Esophagus muscularis mucosa (tissue), 4 donors: Measurements from ENCODE around the gene GAS1.

Source experiments
- CTCF ChIP-seq, 3 experiments: fragments of 200-600 bp in 2 of 3; fragments of 450-650 bp in 1 of 3; sonication (generic) in 2 of 3; IDR thresholded peaks; one replicate each; pipeline ENCODE4 v1.5.1; 2017 to 2019; ENCODE audit warnings: antibody characterized with exemption in 3 of 3, mild to moderate bottlenecking in 2 of 3, moderate library complexity in 1 of 3
- EP300 ChIP-seq: sonication (generic); formaldehyde crosslinking; IDR thresholded peaks from one replicate; pipeline ENCODE4 v1.6.1; 2017; ENCODE audit warnings: antibody characterized with exemption
- POLR2A ChIP-seq: fragments of 450-650 bp; IDR thresholded peaks from one replicate; pipeline ENCODE4 v1.6.1; 2017; ENCODE audit warnings: antibody characterized with exemption, moderate library complexity, mild to moderate bottlenecking, low read depth
- POLR2AphosphoS5 ChIP-seq, 2 donors: sonication (generic); formaldehyde crosslinking; IDR thresholded peaks; one replicate each; pipeline ENCODE4 v1.6.1; 2017; ENCODE audit warnings: antibody characterized with exemption in 2 of 2

GRCh38 chr9:86994231-86994630 lies 46.9 kb upstream of the GAS1 start:
- TF ChIP-seq CTCF (IDR thresholded peaks at IDR 0.05) (no peak), POLR2AphosphoS5 (IDR thresholded peaks at IDR 0.05) (no peak), POLR2A (no peak), EP300 (no peak)
